ENCODE data around the gene SLC9A3. TPM values are rescaled to one million over a fixed set of nuclear protein-coding genes. Genes with fewer than 3 reads are reported as not detected.

Gene SLC9A3
- polyA plus RNA-seq, 1 donor = 1.8 TPM

GRCh38 chr5:462051-462481 is 62.2 kb downstream of the SLC9A3 start:
- DNase-seq (ENCODE audit: low read depth) = no peak

GRCh38 chr5:460273-460625 is 64.0 kb downstream of the SLC9A3 start:
- DNase-seq (ENCODE audit: low read depth) = no peak

GRCh38 chr5:459562-460272 is 64.5 kb downstream of the SLC9A3 start:
- DNase-seq (ENCODE audit: low read depth) = no peak

GRCh38 chr5:458547-459353 is 65.5 kb downstream of the SLC9A3 start:
- no peak for DNase-seq (ENCODE audit: low read depth)

GRCh38 chr5:457195-457961 is 66.9 kb downstream of the SLC9A3 start:
- DNase-seq (ENCODE audit: low read depth) = no peak

- no peak for DNase-seq (ENCODE audit: low read depth)
Measured at GRCh38 chr5:456351-457194, 67.7 kb downstream of the SLC9A3 start.

- DNase-seq (ENCODE audit: low read depth) = no peak
Measured at GRCh38 chr5:455806-456205, 68.4 kb downstream of the SLC9A3 start.

- DNase-seq (ENCODE audit: low read depth) = no peak
Measured at GRCh38 chr5:454936-455335, 69.3 kb downstream of the SLC9A3 start.

GRCh38 chr5:453725-454481 is 70.3 kb downstream of the SLC9A3 start:
- no peak for DNase-seq (ENCODE audit: low read depth)

GRCh38 chr5:452978-453710 is 71.1 kb downstream of the SLC9A3 start:
- DNase-seq (ENCODE audit: low read depth) = no peak

- DNase-seq (ENCODE audit: low read depth) = no peak
Measured at GRCh38 chr5:451587-452458, 72.4 kb downstream of the SLC9A3 start.

- no peak for DNase-seq (ENCODE audit: low read depth)
Measured at GRCh38 chr5:449151-449550, 75.1 kb downstream of the SLC9A3 start.

GRCh38 chr5:448766-449090 is 75.5 kb downstream of the SLC9A3 start:
- DNase-seq (ENCODE audit: low read depth) = no peak

- DNase-seq (ENCODE audit: low read depth) = no peak
Measured at GRCh38 chr5:448061-448765, 76.0 kb downstream of the SLC9A3 start.

GRCh38 chr5:447501-447900 is 76.7 kb downstream of the SLC9A3 start:
- no peak for DNase-seq (ENCODE audit: low read depth)

- DNase-seq (ENCODE audit: low read depth) = no peak
Measured at GRCh38 chr5:446883-447263, 77.4 kb downstream of the SLC9A3 start.

GRCh38 chr5:446066-446882 is 78.0 kb downstream of the SLC9A3 start:
- no peak for DNase-seq (ENCODE audit: low read depth)

- DNase-seq (ENCODE audit: low read depth) = no peak
Measured at GRCh38 chr5:445591-445990, 78.7 kb downstream of the SLC9A3 start.
